Mesothelial cell of epicardium (in vitro differentiated cells): ENCODE results near the gene FAM83F. TPM values are rescaled to one million over a fixed set of nuclear protein-coding genes. Genes with fewer than 3 reads are reported as not detected.

ENCODE experiments used
- DNase-seq, 2 experiments: peaks; one replicate each; pipeline ENCODE4 v3.0.0; 2021; ENCODE audit warnings: low spot score in 2 of 2; ENCODE audit not compliant: unreplicated experiment in 2 of 2
- H3K27ac Mint-ChIP-seq: 2 replicates; pipeline ENCODE4 v1.8.0; 2021; ENCODE audit warnings: mixed read lengths
- H3K27me3 Mint-ChIP-seq: 2 replicates; pipeline ENCODE4 v1.8.0; 2021; ENCODE audit warnings: low read depth, mixed read lengths
- H3K36me3 Mint-ChIP-seq: 2 replicates; pipeline ENCODE4 v1.8.0; 2021; ENCODE audit warnings: mixed read lengths
- H3K4me1 Mint-ChIP-seq: 2 replicates; pipeline ENCODE4 v1.8.0; 2021; ENCODE audit warnings: mixed read lengths
- H3K4me3 Mint-ChIP-seq: 2 replicates; pipeline ENCODE4 v1.8.0; 2021; ENCODE audit warnings: mild to moderate bottlenecking, moderate library complexity, mixed read lengths
- H3K9me3 Mint-ChIP-seq: 2 replicates; pipeline ENCODE4 v1.8.0; 2021; ENCODE audit warnings: mixed read lengths
- total RNA-seq: library from RNA; stranded (reverse); gene quantifications from 3 replicates; pipeline ENCODE4 v1.2.1, GENCODE V29; 2021
- TF ChIP-seq, protein P1 (sequence below): fragments of 200-600 bp; sonication (generic); IDR thresholded peaks from one replicate; pipeline ENCODE4 v1.5.0; 2021; ENCODE audit warnings: antibody characterized with exemption; ENCODE audit not compliant: unreplicated experiment

Gene FAM83F
- total RNA-seq, 1 donor from 2014 or later = 8.0 TPM

GRCh38 chr22:40056154-40056553 lies 61.4 kb downstream of the FAM83F start:
- Mint-ChIP-seq H3K9me3 (no peaks in the 10 kb centered on the region), H3K36me3 (no peaks in the 10 kb centered on the region), H3K4me1 (peaks cover 2% of the 10 kb centered on the region), H3K4me3 (no peak overlapping the region), H3K27me3 (no peaks in the 10 kb centered on the region), H3K27ac (no peak overlapping the region)
- no peak for DNase-seq
- TF ChIP-seq, protein P1, sequence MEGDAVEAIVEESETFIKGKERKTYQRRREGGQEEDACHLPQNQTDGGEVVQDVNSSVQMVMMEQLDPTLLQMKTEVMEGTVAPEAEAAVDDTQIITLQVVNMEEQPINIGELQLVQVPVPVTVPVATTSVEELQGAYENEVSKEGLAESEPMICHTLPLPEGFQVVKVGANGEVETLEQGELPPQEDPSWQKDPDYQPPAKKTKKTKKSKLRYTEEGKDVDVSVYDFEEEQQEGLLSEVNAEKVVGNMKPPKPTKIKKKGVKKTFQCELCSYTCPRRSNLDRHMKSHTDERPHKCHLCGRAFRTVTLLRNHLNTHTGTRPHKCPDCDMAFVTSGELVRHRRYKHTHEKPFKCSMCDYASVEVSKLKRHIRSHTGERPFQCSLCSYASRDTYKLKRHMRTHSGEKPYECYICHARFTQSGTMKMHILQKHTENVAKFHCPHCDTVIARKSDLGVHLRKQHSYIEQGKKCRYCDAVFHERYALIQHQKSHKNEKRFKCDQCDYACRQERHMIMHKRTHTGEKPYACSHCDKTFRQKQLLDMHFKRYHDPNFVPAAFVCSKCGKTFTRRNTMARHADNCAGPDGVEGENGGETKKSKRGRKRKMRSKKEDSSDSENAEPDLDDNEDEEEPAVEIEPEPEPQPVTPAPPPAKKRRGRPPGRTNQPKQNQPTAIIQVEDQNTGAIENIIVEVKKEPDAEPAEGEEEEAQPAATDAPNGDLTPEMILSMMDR = no peak

- no peaks in the 10 kb centered on the region for H3K9me3 Mint-ChIP-seq
- TF ChIP-seq, protein P1 = no peak
- no peaks in the 10 kb centered on the region for H3K36me3 Mint-ChIP-seq
- no peaks in the 10 kb centered on the region for H3K4me1 Mint-ChIP-seq
- no peaks in the 10 kb centered on the region for H3K27me3 Mint-ChIP-seq
- no peak overlapping the region for H3K27ac Mint-ChIP-seq
- DNase-seq = no peak
- no peak overlapping the region for H3K4me3 Mint-ChIP-seq
These were observed 61.8 kb downstream of the FAM83F start for GRCh38 chr22:40056559-40056958.

DNA sequence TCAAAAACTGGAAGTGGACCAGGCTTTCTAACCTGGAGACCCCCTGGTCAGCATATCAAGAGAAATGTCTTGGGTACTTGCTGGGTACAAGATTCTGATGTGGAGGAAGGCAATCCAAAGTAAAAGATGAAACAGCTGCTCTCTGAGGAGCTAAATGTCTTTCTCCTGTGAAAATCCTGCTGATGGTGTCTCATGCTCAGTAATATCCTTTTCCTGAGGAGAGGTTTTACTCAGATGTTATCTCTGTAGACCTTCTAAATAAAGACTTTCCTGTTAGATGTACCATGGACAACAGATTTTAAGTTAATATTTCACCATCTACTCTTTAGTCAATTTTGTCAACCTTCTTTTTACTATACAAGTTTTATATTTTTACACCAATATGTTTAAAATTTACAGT lies 62.9 kb downstream of the FAM83F start:
- no peak overlapping the region for H3K4me3 Mint-ChIP-seq

DNA sequence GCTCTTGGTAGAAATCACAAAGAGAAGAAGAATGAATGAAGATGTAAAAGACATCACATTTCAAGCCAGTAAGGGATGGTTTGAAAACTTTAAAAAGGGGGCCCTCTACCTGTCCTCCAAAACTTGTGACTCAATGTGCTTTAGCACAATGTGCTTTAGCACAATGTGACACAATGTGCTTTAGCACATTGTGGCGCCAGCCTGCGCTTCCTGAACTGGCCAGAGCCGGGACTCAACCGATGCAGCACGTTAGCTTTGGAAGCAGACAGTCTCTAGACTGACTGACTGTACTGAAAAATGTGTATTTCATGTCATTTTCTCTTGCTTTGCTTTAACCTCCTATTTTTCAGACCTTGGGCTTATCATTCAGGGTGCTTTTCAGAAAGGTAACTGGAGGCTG lies 63.5 kb downstream of the FAM83F start:
- TF ChIP-seq, protein P1 = no peak
- Mint-ChIP-seq H3K36me3 (no peaks in the 10 kb centered on the region), H3K4me1 (no peaks in the 10 kb centered on the region), H3K27ac (no peak overlapping the region), H3K27me3 (no peaks in the 10 kb centered on the region), H3K9me3 (no peaks in the 10 kb centered on the region), H3K4me3 (no peak overlapping the region)
- DNase-seq = no peak

More for the DNA sequence above, 62.9 kb downstream of the FAM83F start:
- TF ChIP-seq, protein P1 = no peak
- Mint-ChIP-seq H3K4me1 (no peaks in the 10 kb centered on the region), H3K9me3 (no peaks in the 10 kb centered on the region), H3K27me3 (no peaks in the 10 kb centered on the region), H3K36me3 (no peaks in the 10 kb centered on the region), H3K27ac (no peak overlapping the region)
- no peak for DNase-seq

GRCh38 chr22:40065981-40066380 lies 71.2 kb downstream of the FAM83F start:
- TF ChIP-seq, protein P1 = no peak
- Mint-ChIP-seq H3K27ac (no peak overlapping the region), H3K9me3 (no peaks in the 10 kb centered on the region), H3K36me3 (no peaks in the 10 kb centered on the region), H3K4me1 (no peaks in the 10 kb centered on the region), H3K27me3 (no peaks in the 10 kb centered on the region), H3K4me3 (no peak overlapping the region)
- no peak for DNase-seq

GRCh38 chr22:40067639-40068038 lies 72.9 kb downstream of the FAM83F start:
- Mint-ChIP-seq H3K27ac (no peak overlapping the region), H3K4me1 (no peaks in the 10 kb centered on the region), H3K36me3 (no peaks in the 10 kb centered on the region), H3K9me3 (no peaks in the 10 kb centered on the region), H3K27me3 (no peaks in the 10 kb centered on the region), H3K4me3 (no peak overlapping the region)
- no peak for DNase-seq
- TF ChIP-seq, protein P1 = no peak
